Esophagus squamous epithelium (tissue), 4 donors: Measurements from ENCODE around the gene KLHL29.

Experiments
- POLR2A ChIP-seq, 4 donors: fragments of 450-650 bp; IDR thresholded peaks; one replicate each; pipeline ENCODE4 v1.6.1; 2017; ENCODE audit warnings: antibody characterized with exemption in 4 of 4, mild to moderate bottlenecking in 4 of 4, moderate library complexity in 3 of 4
- TF ChIP-seq, protein P1 (sequence below), 6 experiments: fragments of 450-650 bp in 4 of 6; fragments of 200-600 bp in 2 of 6; sonication (generic) in 2 of 6; IDR thresholded peaks; one replicate each; pipeline ENCODE4 v1.5.1; 2016 to 2019; ENCODE audit warnings: antibody characterized with exemption in 6 of 6, mild to moderate bottlenecking in 4 of 6, moderate library complexity in 4 of 6

DNA sequence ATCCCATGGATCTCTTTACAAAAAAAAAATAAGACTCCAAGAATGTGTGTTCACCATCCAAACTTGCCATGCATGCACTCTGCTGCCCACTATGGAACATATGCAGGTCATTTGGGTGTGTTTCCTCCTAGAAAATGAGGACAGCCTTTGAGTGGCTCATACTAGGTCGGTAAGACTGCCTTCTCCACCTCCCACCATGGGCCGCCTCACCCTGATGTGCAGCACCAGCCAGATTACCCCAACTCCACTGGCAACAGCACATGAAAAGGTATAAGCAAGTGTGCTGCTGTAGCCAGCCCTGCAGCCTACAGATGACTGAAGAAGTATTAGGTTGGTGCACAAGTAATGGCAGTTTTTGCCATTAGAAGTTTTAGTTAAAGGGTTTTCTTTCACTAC, 327.8 kb downstream of the KLHL29 start:
- TF ChIP-seq, protein P1, sequence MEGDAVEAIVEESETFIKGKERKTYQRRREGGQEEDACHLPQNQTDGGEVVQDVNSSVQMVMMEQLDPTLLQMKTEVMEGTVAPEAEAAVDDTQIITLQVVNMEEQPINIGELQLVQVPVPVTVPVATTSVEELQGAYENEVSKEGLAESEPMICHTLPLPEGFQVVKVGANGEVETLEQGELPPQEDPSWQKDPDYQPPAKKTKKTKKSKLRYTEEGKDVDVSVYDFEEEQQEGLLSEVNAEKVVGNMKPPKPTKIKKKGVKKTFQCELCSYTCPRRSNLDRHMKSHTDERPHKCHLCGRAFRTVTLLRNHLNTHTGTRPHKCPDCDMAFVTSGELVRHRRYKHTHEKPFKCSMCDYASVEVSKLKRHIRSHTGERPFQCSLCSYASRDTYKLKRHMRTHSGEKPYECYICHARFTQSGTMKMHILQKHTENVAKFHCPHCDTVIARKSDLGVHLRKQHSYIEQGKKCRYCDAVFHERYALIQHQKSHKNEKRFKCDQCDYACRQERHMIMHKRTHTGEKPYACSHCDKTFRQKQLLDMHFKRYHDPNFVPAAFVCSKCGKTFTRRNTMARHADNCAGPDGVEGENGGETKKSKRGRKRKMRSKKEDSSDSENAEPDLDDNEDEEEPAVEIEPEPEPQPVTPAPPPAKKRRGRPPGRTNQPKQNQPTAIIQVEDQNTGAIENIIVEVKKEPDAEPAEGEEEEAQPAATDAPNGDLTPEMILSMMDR (IDR thresholded peaks at IDR 0.05) = no peak
- TF ChIP-seq POLR2A (IDR thresholded peaks at IDR 0.05) = no peak
